ENCODE results near the gene CES4A.

Gene CES4A

DNA sequence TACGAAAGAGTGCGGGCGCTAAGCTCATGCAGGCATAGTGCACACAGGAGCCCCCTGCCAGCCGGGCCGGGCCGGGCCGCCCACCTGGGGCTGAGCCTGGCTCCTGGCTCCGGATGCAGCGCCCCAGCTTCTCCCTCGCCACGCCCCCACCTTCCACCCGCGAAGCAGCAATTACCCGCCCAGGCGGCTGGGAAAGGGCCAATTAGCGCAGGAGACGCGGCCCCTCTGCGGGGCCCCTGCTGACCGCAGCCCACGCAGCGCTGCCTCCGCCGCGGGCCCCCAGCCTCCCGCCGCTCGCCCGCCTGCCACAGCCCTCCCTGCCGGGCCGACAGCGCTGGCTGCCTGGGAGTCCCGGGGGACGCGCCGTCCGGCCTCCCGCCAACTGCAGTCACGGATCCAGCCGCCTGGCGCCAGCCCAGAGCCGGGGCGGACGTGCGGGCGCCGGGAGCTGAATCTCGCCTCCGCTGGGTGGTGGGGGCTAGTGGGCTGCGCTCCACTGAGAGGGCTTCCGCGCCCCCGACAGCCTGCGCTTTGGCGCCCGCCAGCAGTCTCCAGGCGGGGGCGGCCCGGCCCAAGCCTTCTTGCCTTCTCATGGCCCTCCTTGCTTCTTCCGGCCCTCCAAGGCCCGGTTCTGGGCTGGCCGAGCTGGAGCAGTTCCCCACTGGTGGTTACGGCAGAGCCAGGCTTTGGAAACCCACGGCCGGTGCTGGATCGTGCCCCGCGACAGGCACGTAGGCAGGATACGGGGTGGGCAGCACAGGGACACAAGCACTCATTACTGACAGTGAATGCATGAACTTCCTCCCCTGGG lies 25.6 kb downstream of the CES4A start:
- ATAC-seq (ENCODE audit: low read depth) (peak; percentile 52), DNase-seq (ENCODE audit: low spot score) (peak; percentile 64)
- no peaks in the 10 kb centered on the region for H3K36me3 ChIP-seq (ENCODE audit: low read depth)
- no peak overlapping the region for H3K27ac ChIP-seq (ENCODE audit: poor library complexity, severe bottlenecking)
- TF ChIP-seq CTCF (IDR thresholded peaks at IDR 0.05; ENCODE audit: poor library complexity, severe bottlenecking), result no peak
- peak overlapping the region; percentile 34 for H3K4me3 ChIP-seq (ENCODE audit: severe bottlenecking)
- H3K4me1 ChIP-seq (ENCODE audit: insufficient read depth, poor library complexity, severe bottlenecking), result no peaks in the 10 kb centered on the region
- H3K27me3 ChIP-seq (ENCODE audit: insufficient read depth, poor library complexity, severe bottlenecking), result no peaks in the 10 kb centered on the region
- no peaks in the 10 kb centered on the region for H3K9me3 ChIP-seq (ENCODE audit: severe bottlenecking)

GRCh38 chr16:67014634-67015312 lies 26.4 kb downstream of the CES4A start:
- H3K27ac ChIP-seq (ENCODE audit: poor library complexity, severe bottlenecking), result no peak overlapping the region
- ATAC-seq (ENCODE audit: low read depth) (no peak), DNase-seq (ENCODE audit: low spot score) (peak; percentile 23)
- H3K27me3 ChIP-seq (ENCODE audit: insufficient read depth, poor library complexity, severe bottlenecking), result no peaks in the 10 kb centered on the region
- TF ChIP-seq CTCF (IDR thresholded peaks at IDR 0.05; ENCODE audit: poor library complexity, severe bottlenecking), result no peak
- H3K36me3 ChIP-seq (ENCODE audit: low read depth), result no peaks in the 10 kb centered on the region
- H3K4me1 ChIP-seq (ENCODE audit: insufficient read depth, poor library complexity, severe bottlenecking), result no peaks in the 10 kb centered on the region
- H3K4me3 ChIP-seq (ENCODE audit: severe bottlenecking), result no peak overlapping the region
- no peaks in the 10 kb centered on the region for H3K9me3 ChIP-seq (ENCODE audit: severe bottlenecking)

DNA sequence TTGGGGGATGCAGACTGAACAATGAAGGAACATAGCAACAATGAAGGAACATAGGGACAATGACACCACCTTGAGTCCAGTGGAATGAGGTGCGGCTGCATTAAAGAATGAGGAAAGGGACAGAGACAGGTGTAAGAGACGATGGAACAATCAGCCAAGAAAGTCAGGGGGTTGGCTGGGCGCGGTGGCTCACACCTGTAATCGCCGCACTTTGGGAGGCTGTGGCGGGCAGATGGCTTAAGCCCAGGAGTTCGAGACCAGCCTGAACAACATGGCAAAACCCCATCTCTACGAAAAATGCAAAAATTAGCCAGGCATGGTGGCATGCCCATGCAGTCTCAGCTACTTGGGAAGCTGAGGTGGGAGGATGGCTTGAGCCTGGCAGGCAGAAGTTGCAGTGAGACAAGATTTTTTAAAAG lies 26.9 kb downstream of the CES4A start:
- Histone ChIP-seq H3K4me3 (ENCODE audit: severe bottlenecking) (no peak overlapping the region), H3K4me1 (ENCODE audit: insufficient read depth, poor library complexity, severe bottlenecking) (no peaks in the 10 kb centered on the region), H3K9me3 (ENCODE audit: severe bottlenecking) (no peaks in the 10 kb centered on the region), H3K36me3 (ENCODE audit: low read depth) (no peaks in the 10 kb centered on the region), H3K27ac (ENCODE audit: poor library complexity, severe bottlenecking) (no peak overlapping the region), H3K27me3 (ENCODE audit: insufficient read depth, poor library complexity, severe bottlenecking) (no peaks in the 10 kb centered on the region)
- DNase-seq (ENCODE audit: low spot score), result peak; percentile 10
- no peak for ATAC-seq (ENCODE audit: low read depth)
- TF ChIP-seq CTCF (IDR thresholded peaks at IDR 0.05; ENCODE audit: poor library complexity, severe bottlenecking), result peak; percentile 21

- TF ChIP-seq CTCF (IDR thresholded peaks at IDR 0.05; ENCODE audit: poor library complexity, severe bottlenecking), result no peak
- DNase-seq (ENCODE audit: low spot score) (peak; percentile 24), ATAC-seq (ENCODE audit: low read depth) (no peak)
- H3K36me3 ChIP-seq (ENCODE audit: low read depth), result no peaks in the 10 kb centered on the region
- no peaks in the 10 kb centered on the region for H3K27me3 ChIP-seq (ENCODE audit: insufficient read depth, poor library complexity, severe bottlenecking)
- no peak overlapping the region for H3K27ac ChIP-seq (ENCODE audit: poor library complexity, severe bottlenecking)
- no peaks in the 10 kb centered on the region for H3K9me3 ChIP-seq (ENCODE audit: severe bottlenecking)
- H3K4me3 ChIP-seq (ENCODE audit: severe bottlenecking), result no peak overlapping the region
- no peaks in the 10 kb centered on the region for H3K4me1 ChIP-seq (ENCODE audit: insufficient read depth, poor library complexity, severe bottlenecking)
Measured at GRCh38 chr16:67016143-67016542, 27.8 kb downstream of the CES4A start.

All from RWPE2 (cell line).